Hematopoietic multipotent progenitor cell treated with erythropoietin and hydrocortisone succinate and interleukin-3 and kit ligand, for 15 days (in vitro differentiated cells): ENCODE measurements around the gene TIMM50.
"Not testable (repeated sequence)": the region's sequence is repeated elsewhere in the genome, so short reads cannot be mapped to it uniquely, and the experiment has no call there.

Source experiments
- DNase-seq: peaks from one replicate; pipeline ENCODE4 v3.0.0-alpha.2; 2015; ENCODE audit warnings: low spot score

The TIMM50 gene

DNA sequence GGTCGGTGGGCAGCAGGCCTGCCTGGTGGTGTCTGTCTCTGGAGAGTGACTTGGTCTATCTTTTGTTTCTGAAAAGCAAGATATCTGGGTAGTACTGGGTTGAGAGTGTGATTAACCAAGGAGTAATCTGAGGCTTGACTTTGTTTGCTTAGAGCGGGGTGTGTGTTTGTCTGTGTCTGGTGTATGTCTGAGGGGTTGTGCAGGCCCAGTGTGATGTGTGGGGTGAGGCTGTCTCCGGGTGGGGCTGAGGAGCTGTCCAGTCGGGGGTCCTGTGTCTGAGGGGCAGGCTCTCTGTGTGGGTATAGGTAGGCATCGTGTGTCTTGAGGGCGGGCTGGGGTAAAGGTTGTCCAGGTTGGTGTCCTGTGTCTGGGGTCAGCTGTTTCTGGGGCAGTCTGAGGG lies 11.1 kb upstream of the TIMM50 start:
- no peak for DNase-seq

DNA sequence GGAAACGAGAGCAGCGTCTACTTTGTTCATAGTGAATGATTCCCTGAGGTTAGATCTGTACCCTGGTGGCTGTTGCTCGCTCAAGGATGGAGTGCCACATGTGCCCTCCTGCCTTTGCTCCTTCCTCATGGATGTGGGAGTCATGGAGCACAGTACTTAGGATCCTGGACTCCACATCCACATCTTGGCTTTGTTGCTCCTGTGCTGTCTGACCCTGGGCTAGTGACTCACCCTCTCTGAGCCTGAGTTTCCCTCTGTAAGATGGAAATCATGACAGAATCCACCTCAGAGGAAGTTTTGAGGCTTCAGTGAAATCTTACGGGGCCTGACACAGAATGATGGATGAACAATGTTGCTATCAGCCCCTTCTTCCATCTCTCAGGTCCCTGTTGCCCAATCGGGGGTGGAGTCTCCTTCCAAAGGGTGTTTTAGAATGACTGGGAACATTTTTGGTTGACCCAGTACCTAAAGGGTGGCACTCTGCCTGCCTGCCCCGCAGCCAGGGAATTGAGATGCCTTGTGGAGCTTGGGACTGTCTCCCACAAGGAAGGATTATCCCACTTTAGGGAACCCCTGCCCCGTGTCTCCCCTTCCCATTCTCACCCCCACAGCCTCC lies 9.8 kb upstream of the TIMM50 start:
- no peak for DNase-seq

DNA sequence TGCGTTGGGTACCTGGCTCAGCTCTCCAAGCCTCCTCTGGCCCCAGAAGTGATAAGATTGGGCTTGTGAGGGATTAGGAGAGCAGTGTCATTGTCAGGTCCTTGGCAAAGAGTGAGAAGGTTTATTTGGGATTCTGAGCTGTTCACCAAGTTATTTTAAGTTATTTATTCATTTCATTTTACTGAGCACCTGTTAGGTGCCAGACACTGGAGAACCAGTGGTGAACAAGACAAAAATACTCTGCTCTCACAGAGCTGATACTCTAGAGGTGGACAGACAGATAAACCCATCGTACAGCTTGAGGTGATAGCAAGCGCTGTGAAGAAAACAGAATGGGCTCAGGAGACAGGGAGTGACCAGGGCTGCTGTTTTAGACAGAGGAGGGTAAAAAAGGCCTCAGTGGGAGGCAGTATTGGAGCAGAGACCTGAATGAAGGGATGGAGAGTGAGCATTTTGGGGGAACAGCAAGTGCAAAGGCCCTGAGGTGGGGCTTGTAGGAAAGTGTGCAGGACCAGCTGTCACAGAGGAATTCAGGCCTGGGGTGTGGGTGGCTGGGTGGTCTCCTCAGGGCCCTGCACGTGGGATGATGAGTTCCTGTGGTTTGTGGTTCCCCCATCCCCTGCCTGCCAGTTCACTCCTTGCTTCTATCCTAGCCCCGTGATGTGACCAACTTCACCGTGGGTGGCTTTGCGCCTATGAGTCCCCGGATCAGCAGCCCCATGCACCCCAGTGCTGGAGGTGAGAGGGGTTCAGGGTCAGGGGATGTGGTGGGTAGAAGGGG lies 8.7 kb upstream of the TIMM50 start:
- DNase-seq = no peak

DNA sequence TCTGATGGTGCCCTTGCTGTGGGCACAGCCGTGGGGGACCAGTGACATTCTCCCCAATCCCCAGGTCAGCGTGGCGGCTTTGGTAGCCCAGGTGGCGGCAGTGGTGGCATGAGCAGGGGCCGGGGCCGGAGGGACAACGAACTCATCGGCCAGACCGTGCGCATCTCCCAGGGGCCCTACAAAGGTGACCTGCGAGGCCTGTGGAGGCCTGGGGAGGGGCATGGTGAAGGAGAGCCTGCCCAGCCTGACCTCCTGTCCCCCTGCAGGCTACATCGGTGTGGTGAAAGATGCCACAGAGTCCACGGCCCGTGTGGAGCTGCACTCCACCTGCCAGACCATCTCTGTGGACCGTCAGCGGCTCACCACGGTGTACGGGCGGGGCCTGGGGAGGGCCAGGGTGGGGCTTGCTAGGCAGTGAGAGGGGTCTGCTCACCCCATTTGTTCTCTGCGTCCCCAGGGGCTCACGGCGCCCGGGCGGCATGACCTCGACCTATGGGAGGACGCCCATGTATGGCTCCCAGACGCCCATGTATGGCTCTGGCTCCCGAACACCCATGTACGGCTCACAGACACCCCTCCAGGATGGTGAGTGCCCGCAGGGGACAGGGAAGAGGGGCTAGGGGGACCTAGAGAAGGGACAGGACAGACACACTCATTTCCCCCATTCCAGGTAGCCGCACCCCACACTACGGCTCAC lies 7.7 kb upstream of the TIMM50 start:
- no peak for DNase-seq

DNA sequence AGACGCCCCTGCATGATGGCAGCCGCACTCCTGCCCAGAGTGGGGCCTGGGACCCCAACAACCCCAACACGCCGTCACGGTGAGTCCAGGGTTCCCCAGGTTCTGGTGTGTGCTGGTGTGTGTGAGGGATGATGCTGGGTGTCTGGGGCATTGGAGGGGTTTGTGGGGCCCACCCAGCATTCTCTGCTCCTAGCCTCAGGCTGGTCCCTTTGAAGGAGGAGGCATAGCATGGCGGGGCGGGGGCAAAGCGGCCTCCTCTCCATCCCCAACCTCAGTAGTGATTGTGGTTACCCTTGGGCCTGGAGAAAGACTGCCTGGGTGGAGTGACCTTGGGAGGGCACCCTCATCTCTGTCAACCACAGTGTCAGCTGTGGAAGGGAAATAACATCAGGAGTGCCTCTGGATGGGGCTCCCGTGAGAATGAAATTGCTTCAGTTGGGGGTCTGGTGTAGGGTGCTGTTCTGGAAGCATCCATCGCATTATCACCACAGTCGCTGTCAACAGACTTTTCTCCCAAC lies 7.1 kb upstream of the TIMM50 start:
- DNase-seq = no peak

DNA sequence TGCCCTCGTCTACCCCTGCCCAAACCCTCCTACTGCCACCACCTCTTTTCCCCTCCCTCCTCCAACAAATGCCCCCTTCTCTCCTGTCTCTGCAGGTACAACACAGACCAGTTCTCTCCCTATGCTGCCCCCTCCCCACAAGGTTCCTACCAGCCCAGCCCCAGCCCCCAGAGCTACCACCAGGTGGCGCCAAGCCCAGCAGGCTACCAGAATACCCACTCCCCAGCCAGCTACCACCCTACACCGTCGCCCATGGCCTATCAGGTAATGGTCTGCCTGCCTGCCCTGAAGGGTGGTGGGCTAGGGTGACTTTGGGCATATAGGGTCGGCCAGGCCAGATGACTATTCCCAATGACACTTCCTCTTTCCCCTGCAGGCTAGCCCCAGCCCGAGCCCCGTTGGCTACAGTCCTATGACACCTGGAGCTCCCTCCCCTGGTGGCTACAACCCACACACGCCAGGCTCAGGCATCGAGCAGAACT lies 6.5 kb upstream of the TIMM50 start:
- DNase-seq = peak; percentile 49

DNA sequence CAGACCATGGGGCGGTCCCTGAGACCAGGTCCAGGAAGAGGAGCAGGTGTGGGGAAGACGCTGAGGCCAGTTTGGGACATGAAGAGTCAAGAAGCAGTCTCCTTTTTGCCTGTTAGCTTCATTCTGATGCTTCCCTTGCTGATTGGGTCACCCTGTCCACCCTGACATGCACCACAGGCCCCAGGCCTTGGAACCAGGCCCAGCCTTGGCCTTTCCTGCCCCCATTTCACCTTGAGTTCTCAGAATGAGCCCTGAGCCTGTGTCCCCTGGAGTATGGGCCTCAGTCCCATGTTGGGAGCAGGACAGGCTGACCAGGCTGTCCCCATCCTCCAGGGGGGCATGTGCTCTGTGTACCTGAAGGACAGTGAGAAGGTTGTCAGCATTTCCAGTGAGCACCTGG lies 4.9 kb upstream of the TIMM50 start:
- no peak for DNase-seq

DNA sequence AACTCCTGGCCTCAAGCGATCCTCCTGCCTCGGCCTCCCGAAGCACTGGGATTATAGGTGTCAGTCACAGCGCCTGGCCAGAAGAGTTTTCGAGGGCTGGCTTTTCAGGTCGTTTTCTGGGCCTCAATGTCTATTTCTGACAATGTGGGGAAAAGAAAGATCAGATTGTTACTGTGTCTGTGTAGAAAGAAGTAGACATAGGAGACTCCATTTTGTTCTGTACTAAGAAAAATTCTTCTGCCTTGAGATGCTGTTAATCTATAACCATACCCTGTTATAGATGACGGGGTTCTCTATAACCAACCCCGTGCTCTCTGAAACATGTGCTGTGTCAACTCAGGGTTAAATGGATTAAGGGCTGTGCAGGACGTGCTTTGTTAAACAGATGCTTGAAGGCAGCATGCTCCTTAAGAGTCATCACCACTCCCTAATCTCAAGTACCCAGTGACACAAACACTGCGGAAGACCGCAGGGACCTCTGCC lies 1.3 kb upstream of the TIMM50 start:
- DNase-seq = not testable (repeated sequence)

DNA sequence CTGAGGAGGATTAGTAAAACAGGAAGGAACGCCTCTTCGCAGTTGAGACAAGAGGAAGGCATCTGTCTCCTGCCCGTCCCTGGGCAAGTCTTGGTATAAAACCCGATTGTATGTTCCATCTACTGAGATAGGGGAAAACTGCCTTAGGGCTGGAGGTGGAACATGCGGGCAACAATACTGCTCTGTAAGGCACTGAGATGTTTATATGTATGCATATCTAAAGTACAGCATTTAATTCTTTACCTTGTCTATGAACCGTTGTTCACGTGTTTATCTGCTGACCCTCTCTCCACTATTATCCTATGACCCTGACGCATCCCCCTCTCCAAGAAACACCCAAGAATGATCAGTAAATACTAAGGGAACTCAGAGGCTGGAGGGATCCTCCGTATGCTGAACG lies 722 bp upstream of the TIMM50 start:
- DNase-seq = no peak

DNA sequence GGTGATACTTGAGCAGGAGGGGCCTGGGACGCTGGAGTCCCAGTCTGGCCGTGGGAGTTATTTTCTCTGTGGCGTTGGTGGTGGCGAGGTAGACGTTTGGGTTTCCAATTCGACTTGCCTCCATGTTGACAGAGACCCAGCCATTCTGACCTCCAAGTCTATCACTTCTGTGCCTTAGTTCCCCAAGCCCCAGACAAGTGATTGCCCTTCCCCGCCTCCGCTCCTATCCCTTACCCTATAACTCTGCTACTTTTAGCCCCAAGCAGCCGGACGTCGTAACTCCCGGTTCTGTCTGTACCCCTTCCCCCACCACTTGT lies 549 bp downstream of the TIMM50 start:
- DNase-seq = no peak

DNA sequence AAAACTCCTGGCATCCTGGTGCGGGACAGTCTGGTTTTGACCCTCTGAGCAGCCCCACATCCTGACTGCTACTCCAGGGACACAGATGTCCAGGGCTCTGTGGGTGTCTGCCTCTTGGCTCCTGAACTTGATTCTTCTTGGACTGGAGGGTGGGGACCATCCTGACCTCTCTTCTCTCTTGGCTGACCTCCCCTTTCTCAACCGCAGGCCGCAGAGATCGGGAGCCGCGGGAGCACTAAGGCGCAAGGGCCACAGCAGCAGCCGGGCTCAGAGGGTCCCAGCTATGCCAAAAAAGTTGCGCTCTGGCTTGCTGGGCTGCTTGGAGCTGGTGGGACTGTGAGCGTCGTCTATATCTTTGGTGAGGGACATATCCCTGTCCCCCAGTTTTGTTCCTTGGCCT lies 1.0 kb downstream of the TIMM50 start:
- DNase-seq = no peak

DNA sequence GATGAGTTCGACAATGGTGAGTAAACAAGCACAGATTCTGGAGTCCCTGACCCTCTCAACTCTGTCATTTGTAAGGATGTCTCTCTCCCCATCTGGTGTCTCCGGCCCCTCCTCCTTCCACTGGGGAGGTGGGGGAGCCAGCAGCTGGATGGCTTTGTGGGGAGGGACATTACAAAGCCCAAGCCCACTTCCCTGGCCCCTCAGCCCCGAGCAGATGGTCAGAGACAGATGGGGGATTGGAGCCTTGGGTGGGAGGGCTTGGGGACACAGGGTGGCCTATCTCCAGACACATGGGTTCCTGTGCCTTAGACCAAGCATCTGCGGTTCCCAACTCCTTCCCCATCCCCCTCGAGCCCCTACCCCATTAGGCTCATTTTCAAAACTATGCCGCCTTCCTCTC lies 2.5 kb downstream of the TIMM50 start:
- DNase-seq = no peak

DNA sequence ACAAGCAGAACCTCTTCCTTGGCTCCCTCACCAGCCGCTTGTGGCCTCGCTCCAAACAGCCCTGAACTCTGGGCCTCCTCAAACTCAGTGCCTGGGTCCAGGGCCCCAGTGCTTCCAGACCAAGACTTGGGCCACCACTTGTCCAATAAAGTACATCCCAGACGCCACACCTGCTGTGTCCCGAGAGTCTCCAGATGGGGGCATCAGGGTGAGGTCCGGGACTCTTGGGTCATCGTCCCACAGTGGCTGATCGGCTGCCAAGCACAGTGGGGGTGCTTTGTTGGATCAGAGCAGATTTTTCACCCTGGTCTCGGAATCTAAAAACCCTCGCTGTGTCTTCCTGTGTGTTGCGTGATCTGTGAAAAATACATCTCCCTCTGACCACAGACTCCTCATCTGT lies 9.1 kb downstream of the TIMM50 start:
- no peak for DNase-seq

DNA sequence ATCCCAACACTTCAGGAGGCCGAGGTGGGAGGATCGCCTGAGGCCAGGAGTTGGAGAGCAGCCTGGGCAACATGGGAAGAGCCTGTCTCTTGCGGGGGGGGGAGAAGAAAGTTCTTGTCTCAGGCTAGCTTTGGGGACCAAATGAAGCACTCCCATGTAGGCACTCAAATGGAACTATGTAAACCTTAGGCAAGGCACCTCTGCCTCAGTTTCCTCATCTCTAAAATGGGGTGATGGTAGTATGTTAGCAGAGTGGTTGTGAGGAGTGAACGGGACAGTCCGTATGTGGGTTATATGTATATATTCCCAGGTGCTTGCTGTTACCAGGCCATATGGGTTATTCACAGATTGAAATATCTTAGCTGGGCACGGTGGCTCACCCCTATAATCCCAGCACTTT lies 11.6 kb downstream of the TIMM50 start:
- DNase-seq = no peak

DNA sequence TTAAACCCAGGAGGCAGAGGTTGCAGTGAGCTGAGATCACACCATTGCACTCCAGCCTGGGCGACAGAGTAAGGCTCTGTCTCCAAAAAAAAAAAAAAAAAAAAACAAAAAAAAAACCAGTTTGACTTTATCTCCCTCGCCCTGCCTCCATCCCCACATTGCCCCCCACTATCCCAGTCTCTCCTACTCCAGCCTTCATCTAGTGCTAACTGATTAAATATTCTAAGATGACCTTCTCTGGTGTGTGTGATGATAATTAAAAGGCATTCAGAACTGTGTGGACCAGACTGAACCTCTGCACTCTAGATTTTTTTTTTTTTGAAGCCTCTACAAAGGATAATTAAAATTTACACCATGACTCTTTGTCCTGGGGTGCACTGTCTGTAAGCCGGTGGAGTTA lies 12.2 kb downstream of the TIMM50 start:
- DNase-seq = no peak

DNA sequence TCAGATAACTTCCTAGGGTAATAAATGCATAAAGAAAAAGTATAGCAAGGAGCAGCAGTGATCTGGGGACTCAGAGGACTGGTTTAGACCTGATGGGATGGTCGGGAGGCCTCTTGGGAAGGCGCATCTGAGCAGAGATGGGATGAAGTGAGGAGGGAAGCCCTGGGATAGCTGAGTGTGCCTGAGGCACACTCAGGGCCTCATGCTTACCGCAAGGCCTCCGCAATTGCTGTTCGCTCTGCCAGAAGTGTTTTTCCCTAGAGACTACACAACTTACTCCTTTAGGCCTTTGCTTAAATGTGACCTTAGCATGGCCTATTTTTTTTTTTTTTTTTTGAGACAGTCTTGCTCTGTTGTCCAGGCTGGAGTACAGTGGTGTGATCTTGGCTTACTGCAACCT lies 14.0 kb downstream of the TIMM50 start:
- no peak for DNase-seq

DNA sequence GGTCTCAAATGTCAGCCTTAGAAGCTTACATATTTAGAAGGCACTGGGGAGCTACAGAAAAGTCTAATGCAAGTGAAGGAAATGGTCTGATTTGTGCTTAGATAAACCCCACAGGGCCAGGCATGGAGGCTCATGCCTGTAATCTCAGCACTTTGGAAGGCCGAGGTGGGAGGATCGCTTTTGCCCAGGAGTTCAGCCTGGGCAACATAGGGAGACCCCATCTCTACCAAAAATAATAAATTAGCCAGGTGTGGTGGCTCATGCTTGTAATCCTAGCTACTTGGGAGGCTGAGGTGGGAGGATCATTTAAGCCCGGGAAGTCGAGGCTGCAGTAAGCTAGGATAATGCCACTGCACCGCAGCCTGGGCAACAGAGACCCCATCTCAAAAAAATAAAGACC lies 15.4 kb downstream of the TIMM50 start:
- DNase-seq = no peak

DNA sequence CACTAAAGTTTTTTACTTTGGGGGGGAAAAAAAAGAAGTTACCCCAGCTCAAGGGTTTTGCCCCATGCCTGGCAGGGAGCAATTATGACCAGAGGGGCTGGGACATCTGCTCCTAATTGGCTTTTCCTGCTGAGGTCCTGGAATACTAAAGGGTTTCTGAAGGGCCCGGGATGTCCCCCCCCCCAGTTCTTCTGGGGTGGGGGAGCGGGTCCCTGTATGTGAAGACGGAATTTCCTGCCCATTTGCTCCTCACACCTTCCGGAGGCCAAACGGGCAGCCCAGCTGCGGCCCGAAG lies 17.0 kb downstream of the TIMM50 start:
- DNase-seq = no peak

DNA sequence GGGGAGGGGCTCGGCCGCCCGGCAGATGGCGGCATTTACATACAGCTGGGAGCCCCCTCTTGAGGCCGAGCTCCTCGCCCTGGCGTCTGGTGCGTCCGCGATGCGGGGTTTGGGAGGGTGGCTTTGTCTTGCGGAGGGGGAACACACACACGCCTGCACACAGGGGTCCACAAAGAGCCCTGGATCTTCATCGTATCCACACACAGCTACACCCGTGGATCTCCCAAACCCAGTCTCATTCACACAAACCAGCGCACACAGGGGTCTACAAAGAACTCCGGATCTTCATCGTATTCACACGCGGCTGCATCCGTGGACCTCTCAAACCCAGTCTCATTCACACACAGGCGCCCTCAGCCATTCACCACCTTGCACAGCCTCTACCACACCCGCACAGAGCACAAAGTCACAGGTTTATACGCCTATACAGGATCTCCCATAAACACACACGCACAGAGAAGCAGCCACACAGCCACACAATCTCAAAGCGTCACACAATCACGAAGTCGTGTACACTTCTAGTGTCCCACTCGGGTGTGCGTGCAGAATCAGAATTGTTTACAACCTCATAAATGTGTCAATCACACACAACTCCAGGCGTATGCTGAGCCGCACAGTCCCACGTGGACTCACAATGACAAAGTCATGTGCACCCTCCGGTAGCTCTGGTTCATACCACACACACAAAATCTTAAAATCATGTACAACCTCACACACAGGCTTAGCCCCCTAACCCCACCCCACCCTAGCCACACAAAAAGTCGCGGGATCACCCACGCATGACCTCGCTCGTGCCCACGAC lies 17.6 kb downstream of the TIMM50 start:
- no peak for DNase-seq

DNA sequence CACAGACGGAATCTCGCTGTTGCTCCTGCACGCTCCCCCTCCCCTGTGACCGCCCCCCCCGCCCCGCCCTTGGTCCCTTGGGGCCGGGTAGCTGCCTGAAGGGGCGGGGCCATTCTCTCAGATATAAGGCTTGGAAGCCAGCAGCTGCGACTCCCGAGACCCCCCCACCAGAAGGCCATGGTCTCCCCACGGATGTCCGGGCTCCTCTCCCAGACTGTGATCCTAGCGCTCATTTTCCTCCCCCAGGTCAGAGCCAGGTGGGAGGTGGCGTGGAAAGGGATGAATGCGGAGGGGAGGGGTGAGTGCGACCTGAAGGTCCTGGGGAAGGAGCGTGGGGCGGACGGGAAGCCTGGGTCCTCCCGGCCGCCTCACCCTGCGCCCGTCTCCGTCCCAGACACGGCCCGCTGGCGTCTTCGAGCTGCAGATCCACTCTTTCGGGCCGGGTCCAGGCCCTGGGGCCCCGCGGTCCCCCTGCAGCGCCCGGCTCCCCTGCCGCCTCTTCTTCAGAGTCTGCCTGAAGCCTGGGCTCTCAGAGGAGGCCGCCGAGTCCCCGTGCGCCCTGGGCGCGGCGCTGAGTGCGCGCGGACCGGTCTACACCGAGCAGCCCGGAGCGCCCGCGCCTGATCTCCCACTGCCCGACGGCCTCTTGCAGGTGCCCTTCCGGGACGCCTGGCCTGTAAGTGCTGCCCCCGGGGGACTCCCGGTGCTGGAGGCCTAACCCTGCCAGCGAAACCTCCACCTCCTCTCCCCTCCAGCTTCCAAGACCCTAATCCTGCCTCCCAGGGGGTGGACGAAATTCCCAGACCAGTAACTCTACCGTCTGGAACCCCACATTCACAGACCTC lies 18.4 kb downstream of the TIMM50 start, which contains the start of gene DLL3:
DLL3 (plus strand) TSS at position 150 of the 845 bp plus-strand sequence; CDS start at position 178, 28 bp downstream.
- DNase-seq = no peak

DNA sequence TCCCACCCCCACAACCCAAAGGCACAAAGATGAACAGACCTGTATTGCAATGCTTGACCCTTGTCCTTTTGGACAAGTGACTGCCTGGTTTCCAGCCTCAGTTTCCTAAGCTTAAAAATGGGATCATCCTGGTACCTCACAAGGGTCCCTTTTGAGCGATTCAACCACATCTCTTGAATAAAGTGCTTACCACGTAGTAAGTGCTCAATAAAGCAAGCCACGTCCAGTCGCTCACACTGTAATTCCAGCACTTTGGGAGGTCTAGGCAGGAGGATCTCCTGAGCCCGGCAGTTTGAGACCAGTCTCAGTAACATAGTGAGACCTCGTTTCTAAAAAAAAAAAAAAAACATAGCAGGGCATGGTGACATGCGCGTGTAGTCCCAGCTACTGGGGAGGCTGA lies 19.3 kb downstream of the TIMM50 start:
- no peak for DNase-seq
